GM12878 (cell line): ENCODE results near the gene ROR2.

ENCODE experiments used
- CREB1 ChIP-seq: IDR thresholded peaks from 2 replicates; pipeline ENCODE4 v1.6.1; 2012; ENCODE audit warnings: low read depth, mild to moderate bottlenecking, inconsistent platforms
- GABPA ChIP-seq: IDR thresholded peaks from 2 replicates; pipeline ENCODE4 v1.6.1; 2014; ENCODE audit warnings: antibody characterized with exemption, low read depth, mild to moderate bottlenecking, inconsistent platforms
- HDAC2 ChIP-seq: fragments of 200-600 bp; sonication (generic); IDR thresholded peaks from 2 replicates; pipeline ENCODE4 v1.6.1; 2017
- JUND ChIP-seq: IDR thresholded peaks from 2 replicates; pipeline ENCODE4 v1.6.1; 2012; ENCODE audit warnings: low read depth, mild to moderate bottlenecking, low read length, improper control_type of control experiment, moderate library complexity
- POLR2AphosphoS5 ChIP-seq: IDR thresholded peaks from 2 replicates; pipeline ENCODE4 v1.6.1; 2011; ENCODE audit warnings: mild to moderate bottlenecking, low read length, inconsistent platforms
- RCOR1 ChIP-seq: conservative IDR thresholded peaks from 2 replicates; pipeline ENCODE4 v1.6.1; 2012; ENCODE audit warnings: low read depth, low read length, improper control_type of control experiment
- RFX5 ChIP-seq: IDR thresholded peaks from 2 replicates; pipeline ENCODE4 v1.6.1; 2011; ENCODE audit warnings: low read depth, low read length, improper control_type of control experiment
- SRF ChIP-seq, 2 experiments: IDR thresholded peaks; 2 replicates each; pipeline ENCODE4 v1.6.1; 2011; ENCODE audit warnings: low read depth in 2 of 2, low read length in 2 of 2, mild to moderate bottlenecking in 1 of 2, moderate library complexity in 1 of 2
- SUZ12 ChIP-seq: fragments of 200-600 bp; sonication (generic); IDR thresholded peaks from one replicate; pipeline ENCODE4 v1.6.1; 2018; ENCODE audit warnings: antibody characterized with exemption, mild to moderate bottlenecking; ENCODE audit not compliant: unreplicated experiment

DNA sequence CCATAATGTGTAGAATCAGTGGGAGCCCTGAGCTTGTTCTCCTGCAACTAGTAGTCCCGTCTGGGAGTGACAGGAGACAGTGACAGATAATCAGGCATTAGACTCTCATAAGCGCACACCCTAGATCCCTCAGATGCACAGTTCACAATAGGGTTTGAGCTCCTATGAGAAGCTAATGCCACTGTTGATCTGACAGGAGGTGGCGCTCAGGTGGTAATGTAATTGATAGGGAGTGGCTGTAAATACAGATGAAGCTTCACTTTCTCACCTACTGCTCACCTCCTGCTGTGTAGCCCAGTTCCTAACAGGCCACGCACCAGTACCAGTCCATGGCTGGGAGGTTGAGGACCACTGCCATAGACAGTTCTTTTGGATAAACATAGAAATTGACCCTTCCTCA is 188.7 kb downstream of the ROR2 start:
- TF ChIP-seq RFX5, result no peak
- TF ChIP-seq SRF (IDR thresholded peaks at IDR 0.05; ENCODE audit: low read depth in 2 of 2, low read length in 2 of 2), result no peak
- TF ChIP-seq POLR2AphosphoS5, result no peak
- no peak for TF ChIP-seq RCOR1
- no peak for TF ChIP-seq JUND
- no peak for TF ChIP-seq SUZ12
- TF ChIP-seq GABPA, result no peak
- TF ChIP-seq HDAC2, result no peak
- TF ChIP-seq CREB1, result no peak
